Measurements from ENCODE around the gene SLC25A19.
"Not testable (repeated sequence)": the region's sequence is repeated elsewhere in the genome, so short reads cannot be mapped to it uniquely, and the experiment has no call there.

DNA sequence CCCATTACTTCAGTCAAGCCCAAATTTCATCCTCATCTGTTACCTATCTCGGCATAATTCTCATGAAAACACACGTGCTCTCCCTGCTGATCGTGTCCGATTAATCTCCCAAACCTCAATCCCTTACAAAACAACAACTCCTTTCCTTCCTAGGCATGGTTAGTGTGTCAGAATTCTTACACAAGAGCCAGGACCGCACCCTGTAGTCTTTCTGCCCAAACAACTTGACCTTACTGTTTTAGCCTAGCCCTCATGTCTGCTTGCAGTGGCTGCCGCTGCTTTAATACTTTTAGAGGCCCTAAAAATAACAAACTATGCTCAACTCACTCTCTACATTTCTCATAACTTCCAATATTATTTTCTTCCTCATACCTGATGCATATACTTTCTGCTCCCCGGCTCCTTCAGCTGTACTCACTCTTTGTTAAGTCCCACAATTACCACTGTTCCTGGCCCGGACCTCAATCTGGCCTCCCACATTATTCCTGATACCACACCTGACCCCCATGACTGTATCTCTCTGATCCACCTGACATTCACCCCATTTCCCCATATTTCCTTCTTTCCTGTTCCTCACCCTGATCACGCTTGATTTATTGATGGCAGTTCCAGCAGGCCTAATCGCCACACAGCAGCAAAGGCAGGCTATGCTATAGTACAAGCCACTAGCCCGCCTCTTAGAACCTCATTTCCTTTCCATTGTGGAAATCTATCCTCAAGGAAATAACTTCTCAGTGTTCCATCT is 33.1 kb downstream of the SLC25A19 start:
- TF ChIP-seq, protein P1, sequence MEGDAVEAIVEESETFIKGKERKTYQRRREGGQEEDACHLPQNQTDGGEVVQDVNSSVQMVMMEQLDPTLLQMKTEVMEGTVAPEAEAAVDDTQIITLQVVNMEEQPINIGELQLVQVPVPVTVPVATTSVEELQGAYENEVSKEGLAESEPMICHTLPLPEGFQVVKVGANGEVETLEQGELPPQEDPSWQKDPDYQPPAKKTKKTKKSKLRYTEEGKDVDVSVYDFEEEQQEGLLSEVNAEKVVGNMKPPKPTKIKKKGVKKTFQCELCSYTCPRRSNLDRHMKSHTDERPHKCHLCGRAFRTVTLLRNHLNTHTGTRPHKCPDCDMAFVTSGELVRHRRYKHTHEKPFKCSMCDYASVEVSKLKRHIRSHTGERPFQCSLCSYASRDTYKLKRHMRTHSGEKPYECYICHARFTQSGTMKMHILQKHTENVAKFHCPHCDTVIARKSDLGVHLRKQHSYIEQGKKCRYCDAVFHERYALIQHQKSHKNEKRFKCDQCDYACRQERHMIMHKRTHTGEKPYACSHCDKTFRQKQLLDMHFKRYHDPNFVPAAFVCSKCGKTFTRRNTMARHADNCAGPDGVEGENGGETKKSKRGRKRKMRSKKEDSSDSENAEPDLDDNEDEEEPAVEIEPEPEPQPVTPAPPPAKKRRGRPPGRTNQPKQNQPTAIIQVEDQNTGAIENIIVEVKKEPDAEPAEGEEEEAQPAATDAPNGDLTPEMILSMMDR (conservative IDR thresholded peaks at IDR 0.05): not testable (repeated sequence)
- TF ChIP-seq EZH2 (IDR thresholded peaks at IDR 0.05; ENCODE audit: low read depth): not testable (repeated sequence)

All from PC-9 (cell line).